ENCODE data around the gene APCDD1.
A peak's percentile ranks its signal among the peaks of the same experiment; 100 is the strongest.

APCDD1 gene

DNA sequence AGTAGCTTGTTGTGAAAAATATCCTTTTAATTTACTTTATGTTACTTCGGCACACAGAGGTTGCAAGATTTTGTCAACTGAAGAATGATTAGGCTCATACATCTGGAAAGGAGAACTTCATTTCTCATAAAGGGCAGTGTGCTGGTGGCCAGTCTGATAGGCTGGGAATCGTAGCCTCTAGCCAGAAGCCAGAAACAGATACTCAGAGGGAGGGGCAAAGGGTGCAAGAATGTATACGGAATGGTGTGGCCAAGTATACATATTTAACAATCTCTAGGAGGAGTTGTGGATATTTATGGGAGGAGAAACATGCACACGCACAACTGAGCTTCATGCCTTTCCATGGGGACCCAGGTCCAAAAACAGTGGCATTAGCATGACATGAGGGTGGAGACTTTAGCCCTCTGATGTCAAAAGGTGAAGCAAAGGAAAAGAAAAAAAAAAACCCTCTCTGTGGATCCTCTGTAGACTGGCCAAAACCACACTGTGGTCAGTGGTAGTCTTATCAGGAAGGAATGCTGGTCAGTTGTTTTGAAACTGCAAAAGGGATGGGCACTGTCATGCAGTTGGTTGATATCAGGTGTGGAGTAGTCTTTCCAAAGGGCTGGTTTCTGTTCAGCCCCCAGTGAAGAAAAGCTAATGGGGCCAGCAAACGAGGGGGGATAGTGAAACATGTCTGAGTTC, 34.9 kb upstream of the APCDD1 start:
- H3K4me3 ChIP-seq (ENCODE audit: low read depth, low read length) = no peak overlapping the region
- TF ChIP-seq, protein P1, sequence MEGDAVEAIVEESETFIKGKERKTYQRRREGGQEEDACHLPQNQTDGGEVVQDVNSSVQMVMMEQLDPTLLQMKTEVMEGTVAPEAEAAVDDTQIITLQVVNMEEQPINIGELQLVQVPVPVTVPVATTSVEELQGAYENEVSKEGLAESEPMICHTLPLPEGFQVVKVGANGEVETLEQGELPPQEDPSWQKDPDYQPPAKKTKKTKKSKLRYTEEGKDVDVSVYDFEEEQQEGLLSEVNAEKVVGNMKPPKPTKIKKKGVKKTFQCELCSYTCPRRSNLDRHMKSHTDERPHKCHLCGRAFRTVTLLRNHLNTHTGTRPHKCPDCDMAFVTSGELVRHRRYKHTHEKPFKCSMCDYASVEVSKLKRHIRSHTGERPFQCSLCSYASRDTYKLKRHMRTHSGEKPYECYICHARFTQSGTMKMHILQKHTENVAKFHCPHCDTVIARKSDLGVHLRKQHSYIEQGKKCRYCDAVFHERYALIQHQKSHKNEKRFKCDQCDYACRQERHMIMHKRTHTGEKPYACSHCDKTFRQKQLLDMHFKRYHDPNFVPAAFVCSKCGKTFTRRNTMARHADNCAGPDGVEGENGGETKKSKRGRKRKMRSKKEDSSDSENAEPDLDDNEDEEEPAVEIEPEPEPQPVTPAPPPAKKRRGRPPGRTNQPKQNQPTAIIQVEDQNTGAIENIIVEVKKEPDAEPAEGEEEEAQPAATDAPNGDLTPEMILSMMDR (conservative IDR thresholded peaks at IDR 0.05; ENCODE audit: low read depth, low read length) = no peak
- peak; percentile 21 for DNase-seq (ENCODE audit: low read depth)

DNA sequence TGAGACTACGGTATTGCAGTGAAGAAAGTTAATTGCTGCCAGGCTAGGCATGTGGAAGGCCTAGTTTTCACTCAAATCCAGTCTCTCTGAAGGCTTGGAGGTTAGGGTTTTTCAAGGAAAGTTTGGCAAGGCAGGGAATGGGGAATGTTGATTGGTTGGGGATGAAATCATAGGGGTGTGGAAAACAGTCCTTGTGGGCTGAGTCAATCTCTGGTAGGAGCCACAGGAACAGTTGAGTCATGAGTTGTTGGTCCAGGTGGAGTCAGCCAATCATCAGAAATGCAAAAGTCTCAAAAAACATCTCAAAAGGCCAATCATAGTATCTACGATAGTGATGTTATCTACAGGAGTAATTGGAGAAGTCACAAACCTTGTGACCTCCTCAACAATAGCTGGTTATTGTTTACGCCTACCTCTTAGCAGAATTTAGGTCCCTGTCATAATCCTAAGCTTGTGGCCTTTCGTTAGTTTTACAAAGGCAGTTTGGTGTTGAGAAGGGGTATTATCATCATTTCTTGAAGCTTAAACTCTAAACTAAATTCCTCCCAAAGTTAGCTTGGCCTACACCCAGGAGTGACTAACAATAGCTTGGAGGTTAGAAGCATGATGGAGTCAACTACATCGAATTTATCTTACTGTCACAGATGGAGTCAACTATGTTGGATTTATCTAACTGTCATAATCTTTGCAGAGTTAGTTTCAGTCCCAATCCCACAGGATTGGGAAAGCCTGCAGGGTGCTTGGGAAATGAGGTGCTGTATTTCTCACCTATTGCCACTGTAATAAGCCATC, 33.7 kb upstream of the APCDD1 start:
- TF ChIP-seq, protein P1 (conservative IDR thresholded peaks at IDR 0.05; ENCODE audit: low read depth, low read length) = no peak
- no peak overlapping the region for H3K4me3 ChIP-seq (ENCODE audit: low read depth, low read length)
- DNase-seq (ENCODE audit: low read depth) = no peak

DNA sequence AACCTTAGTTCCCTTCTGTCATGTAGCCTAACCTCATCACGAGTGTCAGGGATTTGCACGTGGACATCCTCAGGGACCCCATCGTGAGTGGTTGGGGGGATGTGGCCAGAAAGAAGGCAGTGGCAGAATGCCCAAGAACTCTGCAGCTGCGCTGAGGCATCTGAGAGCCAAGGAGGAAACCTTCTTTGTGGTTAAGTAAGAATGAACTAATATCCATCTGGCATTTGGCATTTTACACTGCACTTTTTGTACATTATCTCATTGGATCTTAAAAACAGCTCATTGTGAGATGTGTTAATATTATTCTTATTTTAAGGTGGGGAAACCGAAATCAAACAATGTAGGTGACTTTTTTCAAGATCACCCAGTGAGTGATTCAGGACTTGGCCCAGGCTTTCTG, 32.6 kb upstream of the APCDD1 start:
- DNase-seq (ENCODE audit: low read depth) = peak; percentile 19
- H3K4me3 ChIP-seq (ENCODE audit: low read depth, low read length) = no peak overlapping the region
- TF ChIP-seq, protein P1 (conservative IDR thresholded peaks at IDR 0.05; ENCODE audit: low read depth, low read length) = no peak

DNA sequence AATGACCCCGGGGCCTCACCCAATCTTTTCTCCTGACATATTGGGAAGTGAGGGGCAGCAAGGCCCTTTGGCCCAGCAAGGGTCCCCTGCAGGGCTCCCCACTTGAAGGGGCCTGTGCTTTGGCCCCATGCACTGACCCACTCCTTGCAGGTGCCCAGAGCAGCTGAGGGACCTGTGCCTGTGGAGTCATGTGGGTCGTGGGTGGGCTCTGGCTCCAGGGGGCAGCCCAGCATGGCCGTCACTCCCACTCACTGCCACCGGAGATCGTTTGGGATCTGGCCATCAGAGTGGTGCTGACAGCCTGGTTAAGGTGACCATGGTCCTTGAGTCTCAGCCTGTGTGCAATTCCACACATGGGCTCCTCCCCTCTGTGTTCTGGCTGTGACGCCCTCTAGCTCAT, 31.7 kb upstream of the APCDD1 start:
- no peak overlapping the region for H3K4me3 ChIP-seq (ENCODE audit: low read depth, low read length)
- no peak for DNase-seq (ENCODE audit: low read depth)
- TF ChIP-seq, protein P1 (conservative IDR thresholded peaks at IDR 0.05; ENCODE audit: low read depth, low read length) = no peak

DNA sequence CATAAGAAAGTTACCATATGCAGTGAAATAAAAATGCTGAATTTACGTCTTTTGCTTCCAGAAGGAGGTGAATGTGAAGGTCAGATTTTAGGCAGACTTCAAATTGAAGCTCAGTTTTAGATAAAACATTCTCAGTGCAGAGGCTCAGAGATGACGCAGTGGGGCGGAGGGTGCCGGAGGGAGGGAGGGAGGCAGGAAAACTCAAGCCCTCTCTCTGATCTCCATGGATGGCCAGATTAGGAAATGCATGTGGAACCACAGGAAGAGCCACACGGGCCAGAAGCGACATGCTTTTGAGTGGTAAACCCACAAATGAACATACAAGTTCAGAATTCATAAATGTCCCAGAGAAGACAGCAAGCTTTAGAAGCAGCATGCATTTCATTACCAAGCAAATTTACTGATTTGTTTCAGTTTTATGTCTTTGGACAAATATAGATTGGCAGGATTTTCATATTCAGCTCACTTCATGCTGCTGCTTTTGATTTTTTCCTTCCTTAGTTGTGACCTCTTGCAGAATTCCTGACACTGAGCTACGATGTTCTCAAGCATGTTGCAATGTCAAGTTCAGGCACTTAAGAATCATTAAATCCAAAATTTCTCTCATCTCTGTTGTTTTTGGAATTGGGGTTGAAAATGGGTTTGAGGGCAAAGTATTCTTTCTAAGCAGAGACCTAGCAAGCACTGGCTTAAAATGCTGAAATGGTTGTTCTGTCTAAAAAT, 29.7 kb upstream of the APCDD1 start:
- DNase-seq (ENCODE audit: low read depth) = peak; percentile 25
- TF ChIP-seq, protein P1 (conservative IDR thresholded peaks at IDR 0.05; ENCODE audit: low read depth, low read length) = no peak
- no peak overlapping the region for H3K4me3 ChIP-seq (ENCODE audit: low read depth, low read length)

DNA sequence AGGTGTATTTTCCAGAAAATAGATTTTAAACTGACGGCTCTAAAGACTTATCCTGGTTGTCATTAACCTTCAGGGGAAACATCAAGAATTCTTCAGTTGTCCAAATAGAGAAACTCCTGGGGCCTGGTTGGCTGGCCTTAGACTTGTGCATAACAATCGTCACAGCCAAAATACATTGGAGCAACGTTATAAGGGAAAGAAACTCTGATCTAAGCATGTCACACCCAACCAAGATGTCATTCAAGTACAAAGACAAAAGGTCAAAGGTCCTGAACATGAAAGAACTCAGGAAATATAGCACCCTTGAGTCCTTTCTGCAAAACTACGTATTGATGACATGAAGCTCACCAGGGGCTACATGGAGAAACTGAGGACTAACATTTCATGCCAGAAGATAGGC, 23.8 kb upstream of the APCDD1 start:
- TF ChIP-seq, protein P1 (conservative IDR thresholded peaks at IDR 0.05; ENCODE audit: low read depth, low read length) = no peak
- H3K4me3 ChIP-seq (ENCODE audit: low read depth, low read length) = no peak overlapping the region
- DNase-seq (ENCODE audit: low read depth) = no peak

Measured in choroid plexus epithelial cell (primary cell).